DND-41 (cell line): ENCODE measurements around the gene RLN2.
"Not testable (repeated sequence)": the region's sequence is repeated elsewhere in the genome, so short reads cannot be mapped to it uniquely, and the experiment has no call there.

Experiments used
- ATAC-seq: fragments of 200-7000 bp; cut with Tn5 transposase; 3 replicates; pipeline ENCODE4 v1.9.1; 2021; ENCODE audit warnings: low read depth; ENCODE audit not compliant: insufficient read depth
- DNase-seq: peaks from one replicate; pipeline ENCODE4 v3.0.0-alpha.2; 2020
- H2AFZ ChIP-seq: 2 replicates; pipeline ENCODE4 v1.6.0; 2012; ENCODE audit warnings: low read depth, low read length
- H3K27ac ChIP-seq: 2 replicates; pipeline ENCODE4 v1.5.1; 2012; ENCODE audit warnings: low read length, inconsistent platforms
- H3K27me3 ChIP-seq: fragments of 200-600 bp; sonication (generic); 2 replicates; pipeline ENCODE4 v1.6.0; 2012; ENCODE audit warnings: low read length, mild to moderate bottlenecking, inconsistent platforms; ENCODE audit not compliant: insufficient read depth, poor library complexity
- H3K36me3 ChIP-seq: 2 replicates; pipeline ENCODE4 v1.5.1; 2012; ENCODE audit warnings: low read length, inconsistent platforms; ENCODE audit not compliant: insufficient read depth
- H3K4me1 ChIP-seq: 2 replicates; pipeline ENCODE4 v1.5.1; 2012; ENCODE audit warnings: mild to moderate bottlenecking, low read length; ENCODE audit not compliant: insufficient read depth
- H3K4me2 ChIP-seq: 2 replicates; pipeline ENCODE4 v1.6.0; 2012; ENCODE audit warnings: mild to moderate bottlenecking, moderate library complexity, low read length, inconsistent platforms; ENCODE audit not compliant: insufficient read depth
- H3K4me3 ChIP-seq, 2 experiments: fragments of 200-600 bp in 1 of 2; shearing (Covaris generic) in 1 of 2; 2 replicates each; pipeline ENCODE4 v1.5.1; 2012 to 2016; ENCODE audit warnings: inconsistent platforms in 2 of 2, low read length in 2 of 2, mild to moderate bottlenecking in 2 of 2, low read depth in 1 of 2, moderate library complexity in 1 of 2
- H3K79me2 ChIP-seq: 2 replicates; pipeline ENCODE4 v1.6.0; 2012; ENCODE audit warnings: low read length, inconsistent platforms; ENCODE audit not compliant: insufficient read depth
- H3K9ac ChIP-seq: 2 replicates; pipeline ENCODE4 v1.6.0; 2012; ENCODE audit warnings: low read depth, mild to moderate bottlenecking, inconsistent platforms, low read length, moderate library complexity
- H3K9me3 ChIP-seq: 2 replicates; pipeline ENCODE4 v1.5.1; 2012; ENCODE audit warnings: low read length, moderate library complexity, mild to moderate bottlenecking, inconsistent platforms; ENCODE audit not compliant: insufficient read depth, severe bottlenecking
- H4K20me1 ChIP-seq: 2 replicates; pipeline ENCODE4 v1.6.0; 2012; ENCODE audit warnings: low read length; ENCODE audit not compliant: insufficient read depth
- EZH2 ChIP-seq: IDR thresholded peaks from 3 replicates; pipeline ENCODE4 v1.6.1; 2012; ENCODE audit warnings: borderline replicate concordance, low read depth, mild to moderate bottlenecking, moderate library complexity, low read length, inconsistent platforms; ENCODE audit not compliant: severe bottlenecking
- TF ChIP-seq, protein P1 (sequence below): IDR thresholded peaks from 2 replicates; pipeline ENCODE4 v1.5.1; 2012; ENCODE audit warnings: borderline replicate concordance, low read length, moderate library complexity, mild to moderate bottlenecking; ENCODE audit not compliant: poor library complexity, severe bottlenecking; ENCODE audit errors: extremely low read depth

Gene RLN2

DNA sequence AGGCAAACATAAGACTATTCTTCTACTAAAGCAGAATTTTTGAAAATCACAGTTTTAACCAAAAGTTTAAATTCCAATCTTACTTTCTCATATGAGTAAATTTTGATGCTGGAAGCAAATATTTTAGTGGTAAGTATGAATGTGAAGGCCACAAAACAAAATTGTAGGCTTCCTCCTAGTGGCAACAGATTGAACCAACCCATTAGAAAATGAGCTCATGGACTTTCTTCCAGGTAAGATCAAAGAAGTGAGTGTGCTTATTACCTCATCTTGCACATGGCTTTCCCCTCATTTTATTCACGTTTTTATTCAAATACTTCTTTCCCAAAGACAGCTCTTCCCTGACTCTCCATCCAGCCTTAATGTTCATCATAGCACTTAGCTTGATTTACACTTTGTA is 16.5 kb upstream of the RLN2 start:
- ATAC-seq (0 out of 3 replicates have a peak, but pooled peaks have one; percentile 44), DNase-seq (no peak)
- H3K9me3 ChIP-seq: no peaks in the 10 kb centered on the region
- no peak overlapping the region for H2AFZ ChIP-seq
- H3K4me2 ChIP-seq: no peak overlapping the region
- H3K79me2 ChIP-seq: no peaks in the 10 kb centered on the region
- no peaks in the 10 kb centered on the region for H3K36me3 ChIP-seq
- no peaks in the 10 kb centered on the region for H3K27me3 ChIP-seq
- H3K9ac ChIP-seq: no peak overlapping the region
- H3K4me1 ChIP-seq: peaks cover 4% of the 10 kb centered on the region
- no peak overlapping the region for H3K27ac ChIP-seq
- no peak overlapping the region for H3K4me3 ChIP-seq
- H4K20me1 ChIP-seq: no peaks in the 10 kb centered on the region
- no peak for TF ChIP-seq EZH2
- TF ChIP-seq, protein P1, sequence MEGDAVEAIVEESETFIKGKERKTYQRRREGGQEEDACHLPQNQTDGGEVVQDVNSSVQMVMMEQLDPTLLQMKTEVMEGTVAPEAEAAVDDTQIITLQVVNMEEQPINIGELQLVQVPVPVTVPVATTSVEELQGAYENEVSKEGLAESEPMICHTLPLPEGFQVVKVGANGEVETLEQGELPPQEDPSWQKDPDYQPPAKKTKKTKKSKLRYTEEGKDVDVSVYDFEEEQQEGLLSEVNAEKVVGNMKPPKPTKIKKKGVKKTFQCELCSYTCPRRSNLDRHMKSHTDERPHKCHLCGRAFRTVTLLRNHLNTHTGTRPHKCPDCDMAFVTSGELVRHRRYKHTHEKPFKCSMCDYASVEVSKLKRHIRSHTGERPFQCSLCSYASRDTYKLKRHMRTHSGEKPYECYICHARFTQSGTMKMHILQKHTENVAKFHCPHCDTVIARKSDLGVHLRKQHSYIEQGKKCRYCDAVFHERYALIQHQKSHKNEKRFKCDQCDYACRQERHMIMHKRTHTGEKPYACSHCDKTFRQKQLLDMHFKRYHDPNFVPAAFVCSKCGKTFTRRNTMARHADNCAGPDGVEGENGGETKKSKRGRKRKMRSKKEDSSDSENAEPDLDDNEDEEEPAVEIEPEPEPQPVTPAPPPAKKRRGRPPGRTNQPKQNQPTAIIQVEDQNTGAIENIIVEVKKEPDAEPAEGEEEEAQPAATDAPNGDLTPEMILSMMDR: peak; percentile 26

DNA sequence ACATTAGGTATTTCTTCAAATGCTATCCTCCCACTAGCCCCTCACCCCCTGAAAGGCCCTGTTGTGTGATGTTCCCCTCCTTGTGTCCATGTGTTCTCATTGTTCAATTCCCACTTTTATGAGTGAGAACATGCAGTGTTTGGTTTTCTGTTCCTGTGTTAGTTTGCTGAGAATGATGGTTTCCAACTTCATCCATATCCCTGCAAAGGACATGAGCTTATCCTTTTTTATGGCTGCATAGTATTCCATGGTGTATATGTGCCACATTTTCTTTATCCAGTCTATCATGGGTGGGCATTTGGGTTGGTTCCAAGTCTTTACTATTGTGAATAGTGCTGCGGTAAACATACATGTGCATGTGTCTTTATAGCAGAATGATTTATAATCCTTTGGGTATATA is 11.9 kb upstream of the RLN2 start:
- not testable (repeated sequence) for H2AFZ ChIP-seq, H3K9me3 ChIP-seq, H4K20me1 ChIP-seq, H3K27ac ChIP-seq, H3K79me2 ChIP-seq, H3K9ac ChIP-seq, H3K4me1 ChIP-seq, ATAC-seq, H3K4me3 ChIP-seq, H3K27me3 ChIP-seq, H3K4me2 ChIP-seq, H3K36me3 ChIP-seq, DNase-seq

GRCh38 chr9:5315187-5315923 is 10.8 kb upstream of the RLN2 start:
- Histone ChIP-seq H3K9me3 (peaks cover 8% of the 10 kb centered on the region), H3K9ac (no peak overlapping the region), H3K27me3 (no peaks in the 10 kb centered on the region), H3K4me3 (no peak overlapping the region), H4K20me1 (no peaks in the 10 kb centered on the region), H3K4me2 (no peak overlapping the region), H3K79me2 (no peaks in the 10 kb centered on the region), H3K27ac (no peak overlapping the region), H3K4me1 (no peaks in the 10 kb centered on the region), H2AFZ (no peak overlapping the region), H3K36me3 (no peaks in the 10 kb centered on the region)
- ATAC-seq (no peak), DNase-seq (no peak)
- no peak for TF ChIP-seq EZH2
- TF ChIP-seq, protein P1: no peak

GRCh38 chr9:5310851-5311250 is 6.3 kb upstream of the RLN2 start:
- Histone ChIP-seq H2AFZ (no peak overlapping the region), H3K79me2 (no peaks in the 10 kb centered on the region), H3K9me3 (peaks cover 8% of the 10 kb centered on the region), H3K4me3 (no peak overlapping the region), H4K20me1 (no peaks in the 10 kb centered on the region), H3K9ac (no peak overlapping the region), H3K36me3 (no peaks in the 10 kb centered on the region), H3K4me2 (no peak overlapping the region), H3K27ac (no peak overlapping the region), H3K4me1 (peaks cover 3% of the 10 kb centered on the region; the same call in 1 of the 2 replicates), H3K27me3 (no peaks in the 10 kb centered on the region)
- no peak for DNase-seq
- TF ChIP-seq, protein P1: no peak
- no peak for TF ChIP-seq EZH2
- ATAC-seq: no peak
